ENCODE results near the gene GNAO1.

DNA sequence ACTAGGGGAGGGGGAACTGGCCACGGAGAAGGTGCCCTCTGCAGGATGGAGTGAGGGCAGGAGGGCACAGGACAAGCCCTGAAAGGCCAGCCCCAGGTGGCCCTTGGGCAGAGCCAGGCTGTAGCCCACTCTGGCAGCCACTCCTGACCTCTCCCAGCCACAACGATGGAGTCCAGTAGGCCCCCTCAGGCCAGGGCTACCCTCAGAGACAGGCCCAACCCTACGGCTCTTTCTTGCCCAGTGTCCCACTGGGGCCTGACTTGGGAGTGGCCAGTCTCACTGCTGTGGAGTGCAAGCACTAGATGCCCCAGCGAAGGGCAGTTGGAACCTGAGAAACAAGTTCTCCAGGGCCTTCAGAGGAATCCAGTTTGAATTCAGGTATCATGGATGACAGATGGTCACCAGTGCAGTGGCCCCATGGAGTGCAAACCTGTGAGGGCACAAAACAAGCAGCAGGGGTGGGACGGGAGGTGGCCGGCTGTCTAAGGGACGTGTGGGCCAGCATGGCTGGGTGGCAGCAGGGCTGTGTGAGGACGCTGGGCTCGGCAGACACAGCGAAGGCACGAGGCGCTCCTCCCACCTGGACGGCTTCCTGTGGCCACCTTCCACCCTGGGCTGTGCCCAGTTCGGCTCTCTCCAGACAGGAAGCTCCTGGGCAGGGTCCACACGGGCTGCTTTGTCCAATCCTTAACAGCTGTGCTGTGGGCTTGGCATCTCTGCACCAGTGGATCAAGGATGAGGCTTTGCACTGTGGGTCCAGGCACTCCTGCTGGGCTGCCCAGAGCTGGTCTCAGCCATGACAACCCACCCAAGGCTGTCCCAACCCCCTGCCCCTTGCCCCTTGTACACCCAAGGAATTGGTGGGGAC lies 162.0 kb downstream of the GNAO1 start:
- TF ChIP-seq, protein P1, sequence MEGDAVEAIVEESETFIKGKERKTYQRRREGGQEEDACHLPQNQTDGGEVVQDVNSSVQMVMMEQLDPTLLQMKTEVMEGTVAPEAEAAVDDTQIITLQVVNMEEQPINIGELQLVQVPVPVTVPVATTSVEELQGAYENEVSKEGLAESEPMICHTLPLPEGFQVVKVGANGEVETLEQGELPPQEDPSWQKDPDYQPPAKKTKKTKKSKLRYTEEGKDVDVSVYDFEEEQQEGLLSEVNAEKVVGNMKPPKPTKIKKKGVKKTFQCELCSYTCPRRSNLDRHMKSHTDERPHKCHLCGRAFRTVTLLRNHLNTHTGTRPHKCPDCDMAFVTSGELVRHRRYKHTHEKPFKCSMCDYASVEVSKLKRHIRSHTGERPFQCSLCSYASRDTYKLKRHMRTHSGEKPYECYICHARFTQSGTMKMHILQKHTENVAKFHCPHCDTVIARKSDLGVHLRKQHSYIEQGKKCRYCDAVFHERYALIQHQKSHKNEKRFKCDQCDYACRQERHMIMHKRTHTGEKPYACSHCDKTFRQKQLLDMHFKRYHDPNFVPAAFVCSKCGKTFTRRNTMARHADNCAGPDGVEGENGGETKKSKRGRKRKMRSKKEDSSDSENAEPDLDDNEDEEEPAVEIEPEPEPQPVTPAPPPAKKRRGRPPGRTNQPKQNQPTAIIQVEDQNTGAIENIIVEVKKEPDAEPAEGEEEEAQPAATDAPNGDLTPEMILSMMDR (optimal IDR thresholded peaks at IDR 0.05 in 1 of 3, IDR thresholded peaks at IDR 0.05 in 1 of 3, conservative IDR thresholded peaks at IDR 0.05 in 1 of 3; ENCODE audit: extremely low read depth in 1 of 3, insufficient read depth in 2 of 3, low read length in 3 of 3), result no peak
- TF ChIP-seq EZH2 (IDR thresholded peaks at IDR 0.05; ENCODE audit: low read length), result no peak

Measured in keratinocyte (primary cell).